ENCODE results near the gene SEMA6D. TPM values are rescaled to one million over a fixed set of nuclear protein-coding genes. Genes with fewer than 3 reads are reported as not detected.

SEMA6D gene
- total and polyA plus RNA-seq, 8 donors: 0.61 to 54.0 (median 6.9) TPM

DNA sequence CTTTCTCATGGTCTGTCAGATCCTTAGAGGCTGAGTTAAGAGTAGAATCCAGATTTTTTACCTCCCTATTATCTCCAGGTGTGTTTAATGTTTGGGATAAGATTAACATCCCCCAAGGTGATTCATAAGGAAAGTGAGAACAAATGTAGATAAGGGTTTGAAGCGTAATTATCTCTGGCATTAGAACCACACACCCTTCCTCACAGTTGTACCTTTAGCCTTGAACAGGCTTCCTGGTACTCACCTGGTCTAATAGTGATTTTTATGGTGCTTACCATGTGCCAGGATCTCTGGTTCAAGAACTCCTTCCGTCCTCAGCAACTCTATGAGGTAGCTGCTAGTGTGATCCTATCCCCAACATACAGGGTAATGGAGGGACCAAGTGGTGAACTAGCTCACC is 27.7 kb downstream of the SEMA6D start:
- TF ChIP-seq, protein P1, sequence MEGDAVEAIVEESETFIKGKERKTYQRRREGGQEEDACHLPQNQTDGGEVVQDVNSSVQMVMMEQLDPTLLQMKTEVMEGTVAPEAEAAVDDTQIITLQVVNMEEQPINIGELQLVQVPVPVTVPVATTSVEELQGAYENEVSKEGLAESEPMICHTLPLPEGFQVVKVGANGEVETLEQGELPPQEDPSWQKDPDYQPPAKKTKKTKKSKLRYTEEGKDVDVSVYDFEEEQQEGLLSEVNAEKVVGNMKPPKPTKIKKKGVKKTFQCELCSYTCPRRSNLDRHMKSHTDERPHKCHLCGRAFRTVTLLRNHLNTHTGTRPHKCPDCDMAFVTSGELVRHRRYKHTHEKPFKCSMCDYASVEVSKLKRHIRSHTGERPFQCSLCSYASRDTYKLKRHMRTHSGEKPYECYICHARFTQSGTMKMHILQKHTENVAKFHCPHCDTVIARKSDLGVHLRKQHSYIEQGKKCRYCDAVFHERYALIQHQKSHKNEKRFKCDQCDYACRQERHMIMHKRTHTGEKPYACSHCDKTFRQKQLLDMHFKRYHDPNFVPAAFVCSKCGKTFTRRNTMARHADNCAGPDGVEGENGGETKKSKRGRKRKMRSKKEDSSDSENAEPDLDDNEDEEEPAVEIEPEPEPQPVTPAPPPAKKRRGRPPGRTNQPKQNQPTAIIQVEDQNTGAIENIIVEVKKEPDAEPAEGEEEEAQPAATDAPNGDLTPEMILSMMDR (IDR thresholded peaks at IDR 0.05): no peak
- TF ChIP-seq EP300 (IDR thresholded peaks at IDR 0.05): no peak
- TF ChIP-seq POLR2A (IDR thresholded peaks at IDR 0.05): no peak
- TF ChIP-seq POLR2AphosphoS5 (IDR thresholded peaks at IDR 0.05): no peak
- intact Hi-C loops (cut with DNase I; ENCODE audit: low total_unique reads): no loop called here
- Histone ChIP-seq H3K9me3 (no peaks in the 10 kb centered on the region), H3K4me3 (no peak overlapping the region), H3K27ac (no peak overlapping the region), H3K36me3 (peaks cover 0 to 12% (median 4%) of the 10 kb centered on the region in 4 donors), H3K27me3 (no peaks in the 10 kb centered on the region), H3K4me1 (peaks cover 0 to 16% (median 3%) of the 10 kb centered on the region in 4 donors)
- no peak for DNase-seq
- WGBS, 5 donors: 58 to 77% (median 68%) methylated on average over 2 of the region's 2 CpGs

DNA sequence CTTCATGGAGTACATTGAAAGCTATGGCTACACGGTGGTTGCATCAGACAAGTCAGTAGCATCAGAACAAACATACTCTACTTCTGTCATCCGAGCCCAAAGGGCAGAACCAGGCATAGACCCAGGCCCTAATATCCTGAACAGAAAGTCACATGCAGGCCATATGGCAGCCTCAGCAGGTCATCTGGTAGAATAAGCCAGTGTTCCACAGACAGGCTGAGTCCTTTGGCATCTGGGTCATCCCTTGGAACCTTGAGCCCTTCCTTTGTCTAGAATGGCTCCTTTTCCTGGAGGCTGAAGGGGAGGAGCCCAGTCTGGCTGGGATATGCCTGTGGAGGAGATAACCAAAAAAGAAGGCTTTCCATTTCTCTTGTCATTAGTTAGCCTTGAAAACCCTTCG is 29.2 kb downstream of the SEMA6D start:
- TF ChIP-seq EP300 (IDR thresholded peaks at IDR 0.05) (no peak), POLR2A (IDR thresholded peaks at IDR 0.05) (no peak), POLR2AphosphoS5 (IDR thresholded peaks at IDR 0.05) (no peak)
- TF ChIP-seq, protein P1 (IDR thresholded peaks at IDR 0.05): no peak
- H3K4me1 ChIP-seq: peaks cover 0 to 23% (median 5%) of the 10 kb centered on the region in 4 donors
- no peak overlapping the region for H3K4me3 ChIP-seq
- peaks cover 0 to 12% (median 4%) of the 10 kb centered on the region in 4 donors for H3K36me3 ChIP-seq
- no peak for DNase-seq
- H3K9me3 ChIP-seq: no peaks in the 10 kb centered on the region
- no peak overlapping the region for H3K27ac ChIP-seq
- intact Hi-C loops (cut with DNase I; ENCODE audit: low total_unique reads): no loop called here
- H3K27me3 ChIP-seq: no peaks in the 10 kb centered on the region
- WGBS, 5 donors: 74 to 90% (median 82%) methylated on average over 3 of the region's 3 CpGs

DNA sequence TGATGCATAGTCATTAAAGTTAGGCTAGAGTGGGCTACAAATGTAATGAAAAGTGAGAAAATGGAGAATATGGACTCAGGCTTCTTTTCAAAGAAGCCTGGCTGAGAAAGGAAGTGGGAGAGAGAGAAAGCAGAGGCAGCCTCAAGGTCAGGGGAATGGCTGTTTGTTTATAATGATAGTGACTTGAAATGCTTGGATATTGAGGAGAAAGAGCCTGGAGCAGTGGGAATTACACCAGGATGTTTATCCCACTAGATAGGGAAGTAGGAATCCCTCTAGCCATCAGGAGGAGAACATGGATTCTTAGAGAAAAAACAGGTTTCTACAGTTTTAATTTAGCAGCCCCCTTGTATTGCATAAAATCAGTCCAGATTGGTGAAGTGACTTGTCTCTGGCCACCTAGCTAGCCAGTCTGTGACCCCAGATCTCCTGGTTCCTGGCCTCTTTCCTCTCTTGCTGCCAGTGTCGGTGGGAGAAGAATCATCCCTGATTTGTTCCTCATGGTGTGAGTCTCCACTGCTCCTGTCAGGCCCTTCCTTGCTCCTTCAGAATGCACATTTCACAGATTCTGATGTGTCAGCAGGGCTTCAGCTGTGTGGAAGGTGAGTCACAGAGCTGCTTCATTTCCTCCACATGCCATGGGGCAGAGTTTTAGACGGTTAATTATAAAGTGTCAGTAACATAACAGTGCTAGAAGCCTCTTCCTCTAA is 32.9 kb downstream of the SEMA6D start:
- Histone ChIP-seq H3K27ac (no peak overlapping the region), H3K36me3 (peaks cover 0 to 11% (median 0%) of the 10 kb centered on the region in 4 donors), H3K27me3 (no peaks in the 10 kb centered on the region), H3K4me1 (peaks cover 0 to 15% (median 3%) of the 10 kb centered on the region in 4 donors), H3K9me3 (peaks cover 0 to 28% (median 18%) of the 10 kb centered on the region in 4 donors), H3K4me3 (no peak overlapping the region)
- TF ChIP-seq, protein P1 (IDR thresholded peaks at IDR 0.05): no peak
- TF ChIP-seq EP300 (IDR thresholded peaks at IDR 0.05) (no peak), POLR2AphosphoS5 (IDR thresholded peaks at IDR 0.05) (no peak), POLR2A (IDR thresholded peaks at IDR 0.05) (no peak)
- WGBS, 5 donors: 56 to 66% (median 60%) methylated on average over 2 of the region's 2 CpGs
- intact Hi-C loops (cut with DNase I; ENCODE audit: low total_unique reads): no loop called here
- DNase-seq: no peak

DNA sequence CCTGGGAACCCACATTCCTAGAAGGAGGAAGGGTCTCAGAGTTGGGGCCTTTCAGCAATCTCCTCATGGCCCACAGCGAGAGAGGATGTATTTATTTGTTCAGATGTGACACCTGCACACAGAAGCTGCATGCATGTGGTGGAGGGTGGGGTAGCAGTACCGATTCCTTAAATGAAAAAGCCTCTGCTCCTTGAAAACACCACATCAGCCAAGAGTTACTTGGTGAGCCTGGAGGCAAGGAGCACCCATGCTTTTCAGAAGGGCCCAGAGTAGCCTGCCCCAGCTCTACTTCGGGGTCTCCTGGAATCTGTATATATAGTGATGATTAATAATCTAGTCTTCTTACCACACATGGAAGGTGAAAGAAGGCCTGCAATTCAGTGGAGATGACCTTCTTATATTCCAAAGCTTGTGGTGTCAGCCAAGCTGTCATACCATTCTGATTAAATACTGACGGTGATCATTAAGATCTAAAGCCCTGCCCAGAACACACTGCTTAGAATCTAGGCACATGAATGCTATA is 33.5 kb downstream of the SEMA6D start:
- Histone ChIP-seq H3K4me3 (no peak overlapping the region), H3K27me3 (no peaks in the 10 kb centered on the region), H3K36me3 (peaks cover 0 to 11% (median 0%) of the 10 kb centered on the region in 4 donors), H3K4me1 (peaks cover 0 to 15% (median 3%) of the 10 kb centered on the region in 4 donors), H3K27ac (no peak overlapping the region), H3K9me3 (peaks cover 0 to 32% (median 19%) of the 10 kb centered on the region in 4 donors)
- DNase-seq: no peak
- TF ChIP-seq POLR2AphosphoS5 (IDR thresholded peaks at IDR 0.05): no peak
- no peak for TF ChIP-seq EP300 (IDR thresholded peaks at IDR 0.05)
- TF ChIP-seq, protein P1 (IDR thresholded peaks at IDR 0.05): no peak
- no peak for TF ChIP-seq POLR2A (IDR thresholded peaks at IDR 0.05)
- 70 to 81% (median 78%) methylated on average over 4 of the region's 4 CpGs for WGBS, 5 donors
- intact Hi-C loops (cut with DNase I; ENCODE audit: low total_unique reads): no loop called here
